CD14-positive monocyte (primary cell): ENCODE data around the gene FAM120B. TPM values are rescaled to one million over a fixed set of nuclear protein-coding genes. Genes with fewer than 3 reads are reported as not detected.

ENCODE experiments used
- DNase-seq, 3 donors: peaks; one replicate each; pipeline ENCODE4 v3.0.0-alpha.2; 2011 to 2022
- H2AFZ ChIP-seq: 2 replicates; pipeline ENCODE4 v1.6.0; 2012; ENCODE audit warnings: mild to moderate bottlenecking, low read depth, low read length, inconsistent platforms; ENCODE audit not compliant: insufficient read depth, poor library complexity, severe bottlenecking
- H3K27ac ChIP-seq, 2 donors: 1 replicate in 1 of 2; 2 replicates in 1 of 2; pipeline ENCODE4 v1.5.1; 2012 to 2013; ENCODE audit warnings: low read length in 2 of 2, control low read depth in 1 of 2, inconsistent platforms in 1 of 2, low read depth in 1 of 2, mild to moderate bottlenecking in 1 of 2
- H3K27me3 ChIP-seq, 2 donors: one replicate each; pipeline versions ENCODE4 v1.6.0 to v1.6.1; 2011 to 2013; ENCODE audit warnings: low read length in 2 of 2; ENCODE audit not compliant: control insufficient read depth in 2 of 2, insufficient read depth in 2 of 2
- H3K36me3 ChIP-seq, 2 donors: replicated peaks in 1 of 2; 1 replicate in 1 of 2; 2 replicates in 1 of 2; pipeline versions ENCODE4 v1.5.1 to v1.6.1; 2012 to 2013; ENCODE audit warnings: low read length in 2 of 2, control low read depth in 1 of 2, inconsistent platforms in 1 of 2, mild to moderate bottlenecking in 1 of 2; ENCODE audit not compliant: insufficient read depth in 2 of 2, control insufficient read depth in 1 of 2
- H3K4me1 ChIP-seq, 2 donors: 1 replicate in 1 of 2; 2 replicates in 1 of 2; pipeline versions ENCODE4 v1.5.1 to v1.6.1; 2012 to 2013; ENCODE audit warnings: low read length in 2 of 2, control low read depth in 1 of 2, inconsistent platforms in 1 of 2, mild to moderate bottlenecking in 1 of 2, moderate library complexity in 1 of 2; ENCODE audit not compliant: insufficient read depth in 2 of 2, control insufficient read depth in 1 of 2
- H3K4me2 ChIP-seq: replicated peaks from 2 replicates; pipeline ENCODE3; 2012; ENCODE audit warnings: low read length, moderate library complexity, mild to moderate bottlenecking; ENCODE audit not compliant: poor library complexity, severe bottlenecking; ENCODE audit errors: extremely low read depth
- H3K4me3 ChIP-seq, 3 experiments: fragments of 200-600 bp in 1 of 3; sonication (generic) in 1 of 3; replicated peaks in 1 of 3; 1 replicate in 2 of 3; 2 replicates in 1 of 3; pipeline ENCODE4 v1.5.1; 2011 to 2013; ENCODE audit warnings: low read length in 3 of 3, mild to moderate bottlenecking in 3 of 3, control low read depth in 2 of 3, low read depth in 2 of 3, inconsistent platforms in 1 of 3, moderate library complexity in 1 of 3
- H3K79me2 ChIP-seq: 2 replicates; pipeline ENCODE4 v1.6.0; 2012; ENCODE audit warnings: mild to moderate bottlenecking, control low read depth, inconsistent platforms, low read length, moderate library complexity; ENCODE audit not compliant: insufficient read depth
- H3K9ac ChIP-seq: 2 replicates; pipeline ENCODE4 v1.6.0; 2017; ENCODE audit warnings: low read length, mild to moderate bottlenecking; ENCODE audit not compliant: insufficient read depth, poor library complexity, severe bottlenecking
- H3K9me3 ChIP-seq, 2 donors: replicated peaks in 1 of 2; 1 replicate in 1 of 2; 2 replicates in 1 of 2; pipeline versions ENCODE4 v1.5.1 to v1.6.1; 2012 to 2013; ENCODE audit warnings: low read length in 2 of 2, control low read depth in 1 of 2; ENCODE audit not compliant: control insufficient read depth in 1 of 2, insufficient read depth in 1 of 2
- H4K20me1 ChIP-seq: 2 replicates; pipeline ENCODE4 v1.6.0; 2012; ENCODE audit warnings: mild to moderate bottlenecking, low read length, control low read depth, moderate library complexity; ENCODE audit not compliant: insufficient read depth
- H3K27ac Mint-ChIP-seq, 7 donors: one replicate each; pipeline ENCODE4 v1.8.0; 2020; ENCODE audit warnings: mild to moderate bottlenecking in 7 of 7, mixed read lengths in 7 of 7, moderate library complexity in 6 of 7, inconsistent platforms in 2 of 7
- H3K27me3 Mint-ChIP-seq, 3 donors: one replicate each; pipeline ENCODE4 v1.8.0; 2021 to 2022; ENCODE audit warnings: low read depth in 3 of 3, mild to moderate bottlenecking in 3 of 3, mixed read lengths in 3 of 3, moderate library complexity in 3 of 3, inconsistent platforms in 1 of 3
- H3K36me3 Mint-ChIP-seq, 2 donors: one replicate each; pipeline ENCODE4 v1.8.0; 2020; ENCODE audit warnings: mixed read lengths in 2 of 2, inconsistent platforms in 1 of 2, mild to moderate bottlenecking in 1 of 2
- H3K4me1 Mint-ChIP-seq: one replicate; pipeline ENCODE4 v1.8.0; 2020; ENCODE audit warnings: mild to moderate bottlenecking, mixed read lengths
- H3K4me3 Mint-ChIP-seq, 2 donors: one replicate each; pipeline ENCODE4 v1.8.0; 2020; ENCODE audit warnings: mild to moderate bottlenecking in 2 of 2, mixed read lengths in 2 of 2, moderate library complexity in 1 of 2
- H3K9me3 Mint-ChIP-seq, 7 donors: one replicate each; pipeline ENCODE4 v1.8.0; 2020 to 2022; ENCODE audit warnings: mixed read lengths in 7 of 7, mild to moderate bottlenecking in 6 of 7, moderate library complexity in 6 of 7, inconsistent platforms in 2 of 7
- CTCF ChIP-seq: fragments of 200-600 bp; IDR thresholded peaks from one replicate; pipeline ENCODE4 v1.8.0; 2022; ENCODE audit warnings: antibody characterized with exemption, mild to moderate bottlenecking
- whole genome bisulfite sequencing: methylation state at CpG from one replicate; pipeline ENCODE4 v1.1.5; 2013; ENCODE audit warnings: missing lambda C conversion rate; ENCODE audit not compliant: insufficient coverage; 5-methylcytosine and 5-hydroxymethylcytosine counted together
- intact Hi-C, 2 donors: fragments of 100-400 bp; cut with micrococcal nuclease; formaldehyde crosslinking; loops; one replicate each; pipeline versions ENCODE4 v1.15.0 to v1.15.1; 2023
- polyA minus RNA-seq: library from RNA; depleted of rRNA, polyadenylated mRNA; stranded (reverse); fragments of >200 nt; gene quantifications from 2 replicates; pipeline ENCODE4 v1.2.3, GENCODE V29; 2012
- polyA plus RNA-seq, 3 donors: library from polyadenylated mRNA; depleted of rRNA in 1 of 3; unstranded in 2 of 3; stranded (reverse) in 1 of 3; fragments of 300-500 nt in 2 of 3; fragments of >200 nt in 1 of 3; fragmentation: Illumina TruSeq in 2 of 3; gene quantifications; 1 replicate in 2 of 3; 2 replicates in 1 of 3; pipeline ENCODE4 v1.2.3, GENCODE V29; 2012 to 2021
- total RNA-seq, 12 experiments: library from RNA in 1 of 12; stranded (reverse) in 1 of 12; fragments of 120-200 nt in 1 of 12; gene quantifications; one replicate each; pipeline ENCODE4 v1.2.4 and lab custom pipeline; 2013 to 2026; ENCODE audit warnings: mixed read lengths in 6 of 12, inconsistent platforms in 1 of 12

The FAM120B gene
- 14.5 TPM for total RNA-seq (2013)
- 10 to 100 TPM; 10.6 to 20.2 (median 11.2) TPM for polyA plus RNA-seq
- 13.3 and 21.5 TPM in 2 replicates for polyA minus RNA-seq
- total RNA-seq (lab: John Stamatoyannopoulos, UW): 18.8 to 34.5 (median 24.5) reads per million in 11 experiments

- Mint-ChIP-seq H3K4me3 (peak within 1 kb of the TSS; percentile 89 to 99), H3K27me3 (peaks cover 12 to 19% (median 18%) of the 10 kb centered on the region in 3 donors), H3K36me3 (peaks cover 14 to 23% of the 10 kb centered on the region in 2 donors), H3K4me1 (peaks cover 45% of the 10 kb centered on the region), H3K9me3 (peaks cover 2 to 9% (median 7%) of the 10 kb centered on the region in 7 donors), H3K27ac (peak within 1 kb of the TSS; percentile 96 to 99 (median 99))
- Histone ChIP-seq H3K9me3 (no peaks in the 10 kb centered on the region), H3K27me3 (peaks cover 4 to 5% of the 10 kb centered on the region in 2 donors), H3K27ac (peak within 1 kb of the TSS; percentile 90 to 99), H2AFZ (peak within 1 kb of the TSS; percentile 95), H3K4me1 (peaks cover 24 to 28% of the 10 kb centered on the region in 2 donors), H3K79me2 (peaks cover 49% of the 10 kb centered on the region), H3K4me3 (peak within 1 kb of the TSS; percentile 79 to 89 (median 83)), H3K36me3 (peaks cover 0 to 8% of the 10 kb centered on the region in 2 donors), H3K9ac (peak within 1 kb of the TSS; percentile 96), H4K20me1 (peaks cover 20% of the 10 kb centered on the region), H3K4me2 (peak within 1 kb of the TSS; percentile 95)
- TF ChIP-seq CTCF: no peak
- under 1% methylated on average over 97 of the region's 97 CpGs for WGBS
- peak; percentile 96 to 98 (median 97) for DNase-seq
- intact Hi-C loops: loop anchor here (5.0 kb wide), 3 partner anchors 246 to 604 kb away; partner anchors contain the start of genes PSMB1 (in 2 of the 2), TBP (in 2 of the 2), C6orf120 (in 1 of the 2) and WDR27 (in 1 of the 2)
Observed at GRCh38 chr6:170306324-170307079, at the start of gene FAM120B. TSS of gene FAM120B (plus strand) at chr6:170306758. CDS start at chr6:170317391, 10,633 bp downstream.

GRCh38 chr6:170257376-170257775 is 49.2 kb upstream of the FAM120B start:
- Histone ChIP-seq H3K79me2 (no peaks in the 10 kb centered on the region), H3K4me1 (no peaks in the 10 kb centered on the region), H3K27ac (no peak overlapping the region), H3K9ac (no peak overlapping the region), H3K9me3 (no peaks in the 10 kb centered on the region), H3K27me3 (no peaks in the 10 kb centered on the region), H3K4me2 (no peak overlapping the region), H4K20me1 (no peaks in the 10 kb centered on the region), H3K36me3 (no peaks in the 10 kb centered on the region), H3K4me3 (no peak overlapping the region), H2AFZ (no peak overlapping the region)
- Mint-ChIP-seq H3K4me1 (peaks cover 3% of the 10 kb centered on the region), H3K36me3 (no peaks in the 10 kb centered on the region), H3K4me3 (no peak overlapping the region), H3K27me3 (peaks cover 17 to 31% (median 30%) of the 10 kb centered on the region in 3 donors), H3K9me3 (peaks cover 0 to 2% (median 0%) of the 10 kb centered on the region in 7 donors), H3K27ac (no peak overlapping the region)
- DNase-seq: no peak
- WGBS: 93% methylated on average over 4 of the region's 4 CpGs
- TF ChIP-seq CTCF: no peak
- intact Hi-C loops: no loop called here
